ENCODE measurements around the gene GTF3C2.
"Not testable (repeated sequence)": the region's sequence is repeated elsewhere in the genome, so short reads cannot be mapped to it uniquely, and the experiment has no call there.

Gene GTF3C2

DNA sequence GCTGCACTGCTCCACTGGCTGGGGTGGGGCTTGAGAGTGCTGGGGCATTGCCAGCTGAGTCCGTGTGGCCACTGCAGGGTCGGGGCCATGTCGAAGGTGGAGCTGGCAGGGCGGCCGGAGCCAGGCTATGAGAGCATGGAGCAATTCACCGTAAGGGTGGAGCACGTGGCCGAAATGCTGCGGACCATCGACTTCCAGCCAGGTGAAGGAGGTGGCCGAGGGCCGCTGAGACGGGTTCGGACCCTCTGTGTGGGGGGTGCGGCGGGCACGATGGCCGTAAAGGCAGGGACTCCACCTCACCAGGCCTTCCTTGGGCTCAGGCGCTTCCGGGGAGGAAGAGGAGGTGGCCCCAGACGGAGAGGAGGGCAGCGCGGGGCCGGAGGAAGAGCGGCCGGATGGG is 50.4 kb downstream of the GTF3C2 start:
- no peak for DNase-seq
- no peak for TF ChIP-seq POLR2A (IDR thresholded peaks at IDR 0.05; ENCODE audit: low read length)
- TF ChIP-seq GATA1 (IDR thresholded peaks at IDR 0.05; ENCODE audit: low read depth, low read length), result no peak

- TF ChIP-seq POLR2A (IDR thresholded peaks at IDR 0.05; ENCODE audit: low read length) (no peak), GATA1 (IDR thresholded peaks at IDR 0.05; ENCODE audit: low read depth, low read length) (no peak)
- DNase-seq, result no peak
Observed at GRCh38 chr2:27305516-27305915, 51.0 kb downstream of the GTF3C2 start.

DNA sequence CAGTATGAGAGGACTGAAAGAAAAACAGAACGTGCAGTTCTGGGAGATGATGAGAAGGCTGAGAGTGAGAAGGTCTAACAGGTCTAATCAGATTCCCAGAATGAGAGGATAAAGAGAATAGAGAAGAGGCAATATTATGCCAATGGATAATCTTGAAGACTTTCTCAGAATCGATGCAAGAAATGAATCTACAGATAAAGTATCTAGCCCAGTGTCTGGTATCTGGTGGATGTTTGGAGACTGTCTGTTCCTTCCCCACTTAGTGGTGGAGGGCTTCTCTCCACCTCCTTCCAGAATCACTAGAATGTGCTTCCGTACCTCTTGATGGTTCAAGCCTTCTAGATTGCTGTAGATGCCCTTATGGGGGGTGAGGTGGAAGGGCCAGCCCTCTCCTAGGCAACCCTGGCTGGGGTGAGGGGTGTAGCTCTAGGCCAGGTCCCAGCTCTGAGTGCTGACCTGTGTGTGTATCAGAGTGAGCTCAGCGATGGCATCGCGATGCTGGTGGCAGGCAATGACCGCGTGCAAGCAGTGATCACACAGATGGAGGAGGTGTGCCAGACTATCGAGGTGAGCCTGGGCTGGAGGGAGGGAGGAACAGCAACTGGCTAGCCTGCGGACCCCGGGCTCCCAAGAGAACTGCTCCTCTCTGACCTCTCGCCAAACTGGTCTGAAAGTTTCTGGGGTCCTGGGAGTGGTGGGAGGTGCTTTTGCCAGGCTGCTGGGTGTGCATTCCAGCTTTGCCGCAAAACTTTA is 51.9 kb downstream of the GTF3C2 start:
- TF ChIP-seq GATA1 (IDR thresholded peaks at IDR 0.05; ENCODE audit: low read depth, low read length), result no peak
- TF ChIP-seq POLR2A (IDR thresholded peaks at IDR 0.05; ENCODE audit: low read length), result no peak
- DNase-seq, result no peak

DNA sequence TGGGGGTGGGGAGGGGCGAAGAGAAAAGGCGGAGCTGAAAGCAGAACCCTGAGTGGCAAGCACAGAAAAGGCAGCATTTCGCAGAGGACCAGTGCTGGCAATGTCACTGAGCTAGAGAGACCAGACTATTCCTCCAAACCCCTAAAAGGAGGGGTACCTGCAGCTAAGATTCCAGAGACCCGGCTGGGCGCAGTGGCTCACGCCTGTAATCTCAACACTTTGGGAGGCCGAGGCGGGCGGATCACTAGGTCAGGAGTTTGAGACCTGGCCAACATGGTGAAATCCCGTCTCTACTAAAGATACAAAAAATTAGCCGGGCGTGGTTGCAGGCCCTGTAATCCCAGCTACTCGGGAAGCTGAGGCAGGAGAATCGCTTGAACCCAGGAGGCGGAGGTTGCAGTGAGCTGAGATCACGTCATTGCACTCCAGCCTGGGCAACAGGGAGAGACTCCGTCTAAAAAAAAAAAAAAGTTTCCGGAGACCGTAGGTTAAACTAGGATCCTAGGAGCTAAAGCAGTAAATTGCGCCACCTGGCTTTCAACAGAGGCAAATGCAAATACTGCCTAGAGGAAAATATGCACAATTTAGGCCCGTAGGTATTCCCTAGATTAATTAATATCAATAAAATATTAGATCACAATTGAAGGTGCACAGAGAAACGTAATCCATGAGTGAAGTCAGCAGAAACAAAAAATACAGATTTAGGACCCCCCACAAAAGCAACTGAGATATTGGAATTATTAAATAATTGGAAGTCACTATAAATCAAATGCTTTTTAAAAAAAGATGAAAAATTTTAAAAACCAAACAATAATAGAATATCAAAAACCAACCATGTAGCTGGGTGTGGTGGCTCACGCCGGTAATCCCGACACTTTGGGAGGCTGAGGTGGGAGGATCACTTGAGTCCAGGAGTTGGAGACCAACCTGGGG is 53.2 kb downstream of the GTF3C2 start:
- peak; percentile 65 to 76 for DNase-seq
- TF ChIP-seq POLR2A (IDR thresholded peaks at IDR 0.05; ENCODE audit: low read length) (no peak), GATA1 (IDR thresholded peaks at IDR 0.05; ENCODE audit: low read depth, low read length) (no peak)

DNA sequence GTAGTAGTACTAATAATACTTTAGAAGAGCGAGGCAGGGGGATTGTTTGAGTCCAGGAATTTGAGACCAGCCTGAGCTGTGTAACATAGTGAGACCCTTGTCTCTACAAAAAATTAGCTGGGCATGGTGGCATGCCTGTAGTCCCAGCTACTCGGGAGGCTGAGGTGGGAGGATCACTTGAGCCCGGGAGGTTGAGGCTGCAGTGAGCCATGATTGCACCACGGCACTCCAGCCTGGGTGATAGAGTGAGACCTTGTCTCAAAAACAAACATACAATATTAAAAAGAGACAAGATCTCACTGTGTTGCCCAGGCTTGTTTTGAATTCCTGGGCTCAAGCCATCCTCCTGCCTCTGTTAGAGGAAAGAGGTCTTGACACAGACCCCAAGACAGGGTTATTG is 56.0 kb downstream of the GTF3C2 start:
- not testable (repeated sequence) for DNase-seq

GRCh38 chr2:27298391-27299080 is 58.0 kb downstream of the GTF3C2 start:
- no peak for TF ChIP-seq GATA1 (IDR thresholded peaks at IDR 0.05; ENCODE audit: low read depth, low read length)
- TF ChIP-seq POLR2A (IDR thresholded peaks at IDR 0.05; ENCODE audit: low read length), result no peak
- no peak for DNase-seq

DNA sequence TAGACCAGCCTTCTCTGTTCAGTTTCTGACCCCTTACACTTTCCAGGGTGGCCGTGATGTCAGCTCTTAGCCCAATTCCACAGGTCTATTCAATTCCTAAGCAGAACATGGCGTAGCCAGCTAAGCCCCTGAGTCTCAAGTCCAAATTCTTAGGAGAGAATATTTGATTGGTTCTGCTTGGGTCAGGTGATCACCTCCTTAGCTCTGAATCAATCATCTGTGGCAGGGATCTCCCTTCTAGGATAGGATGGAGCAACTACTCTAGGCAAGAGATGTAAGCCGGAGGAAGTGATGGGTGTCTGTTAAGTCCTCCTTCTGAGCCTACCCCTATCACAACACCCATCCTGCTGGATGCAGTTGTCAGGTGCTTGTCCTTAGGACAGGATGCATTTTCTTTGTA is 59.4 kb downstream of the GTF3C2 start:
- TF ChIP-seq GATA1 (IDR thresholded peaks at IDR 0.05; ENCODE audit: low read depth, low read length) (no peak), POLR2A (IDR thresholded peaks at IDR 0.05; ENCODE audit: low read length) (no peak)
- DNase-seq, result no peak

GRCh38 chr2:27296481-27296880 is 60.1 kb downstream of the GTF3C2 start:
- no peak for DNase-seq
- no peak for TF ChIP-seq GATA1 (IDR thresholded peaks at IDR 0.05; ENCODE audit: low read depth, low read length)
- no peak for TF ChIP-seq POLR2A (IDR thresholded peaks at IDR 0.05; ENCODE audit: low read length)

- TF ChIP-seq GATA1 (IDR thresholded peaks at IDR 0.05; ENCODE audit: low read depth, low read length), result no peak
- no peak for TF ChIP-seq POLR2A (IDR thresholded peaks at IDR 0.05; ENCODE audit: low read length)
- DNase-seq, result no peak
Observed at GRCh38 chr2:27294928-27295327, 61.6 kb downstream of the GTF3C2 start.

DNA sequence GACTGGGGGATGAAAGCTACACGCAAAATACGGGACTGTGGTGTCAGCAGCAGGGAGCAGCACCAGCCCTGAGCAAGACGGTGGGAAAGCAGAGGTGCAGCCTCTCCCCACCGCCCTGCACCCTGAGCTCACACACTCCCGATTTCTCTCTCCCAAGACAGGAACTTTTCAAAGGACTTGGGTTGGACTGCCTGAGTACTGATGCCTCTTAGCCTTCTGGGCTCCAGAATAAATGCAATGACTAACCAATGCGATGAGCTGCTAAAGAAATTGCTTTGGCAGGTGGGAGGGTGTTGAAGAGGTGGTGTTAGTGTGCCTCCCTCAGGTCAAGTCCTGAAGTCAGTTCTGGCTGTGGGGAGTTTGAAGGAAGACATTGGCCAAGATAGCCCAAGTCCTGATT is 64.7 kb downstream of the GTF3C2 start:
- TF ChIP-seq POLR2A (IDR thresholded peaks at IDR 0.05; ENCODE audit: low read length), result no peak
- peak; percentile 11 to 25 for DNase-seq

DNA sequence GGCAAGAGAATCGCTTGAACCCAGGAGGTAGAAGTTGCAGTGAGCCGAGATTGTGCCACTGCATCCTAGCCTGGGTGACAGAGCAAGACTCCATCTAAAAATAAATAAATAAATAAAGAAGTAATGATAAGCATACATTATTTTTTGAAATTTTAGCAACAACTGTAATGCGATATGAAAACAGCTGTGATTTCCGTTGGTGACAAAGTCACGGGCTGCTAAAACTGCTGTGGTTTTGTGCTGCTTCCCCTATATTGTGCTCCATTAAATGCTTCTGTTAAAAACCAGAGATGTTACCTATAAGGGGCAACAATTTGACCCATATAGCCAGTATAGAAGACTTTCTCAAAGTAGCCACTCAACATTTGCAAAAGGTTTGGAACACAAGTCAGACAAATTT is 66.0 kb downstream of the GTF3C2 start:
- no peak for DNase-seq
- TF ChIP-seq GATA1 (IDR thresholded peaks at IDR 0.05; ENCODE audit: low read depth, low read length) (no peak), POLR2A (IDR thresholded peaks at IDR 0.05; ENCODE audit: low read length) (no peak)

DNA sequence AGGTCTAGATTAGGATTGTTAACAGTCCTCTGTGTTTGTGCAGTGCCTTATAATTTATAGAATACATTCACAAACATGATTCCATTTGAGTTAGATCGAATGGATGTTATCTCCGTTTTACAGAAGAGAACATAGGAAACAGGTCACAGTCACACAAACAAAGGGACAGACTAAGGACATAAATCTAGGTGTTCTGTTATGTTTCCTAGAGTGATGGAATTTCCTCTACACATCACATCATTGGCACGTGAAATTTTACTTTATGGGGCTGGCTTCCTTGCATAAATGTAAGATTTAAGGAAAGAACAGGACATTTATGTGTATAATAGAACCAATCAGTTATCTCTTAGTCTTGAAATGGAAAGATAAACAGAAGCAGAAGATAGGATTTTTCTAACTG is 68.0 kb downstream of the GTF3C2 start:
- DNase-seq, result no peak
- TF ChIP-seq POLR2A (IDR thresholded peaks at IDR 0.05; ENCODE audit: low read length) (no peak), GATA1 (IDR thresholded peaks at IDR 0.05; ENCODE audit: low read depth, low read length) (no peak)

DNA sequence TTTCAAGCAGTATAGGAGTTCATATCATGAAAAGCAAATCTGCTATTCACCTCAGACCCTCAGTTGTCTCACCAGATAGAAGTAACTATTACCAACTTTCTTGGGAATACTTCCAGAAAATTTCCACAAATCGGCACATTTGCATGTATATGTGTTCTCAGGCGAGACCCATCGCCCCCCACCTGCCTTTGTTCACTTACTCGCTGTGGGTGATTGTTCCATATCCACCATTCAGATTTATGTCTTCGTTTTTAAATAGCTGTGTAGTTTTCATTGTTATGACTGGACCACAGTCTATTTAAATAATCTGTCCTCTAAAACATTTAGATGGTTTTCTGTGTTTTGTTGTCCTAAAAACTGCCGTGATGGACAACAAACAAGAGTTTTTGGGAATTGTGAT is 71.1 kb downstream of the GTF3C2 start:
- no peak for DNase-seq
- no peak for TF ChIP-seq GATA1 (IDR thresholded peaks at IDR 0.05; ENCODE audit: low read depth, low read length)
- no peak for TF ChIP-seq POLR2A (IDR thresholded peaks at IDR 0.05; ENCODE audit: low read length)

GRCh38 chr2:27284996-27285395 is 71.6 kb downstream of the GTF3C2 start:
- no peak for DNase-seq
- TF ChIP-seq POLR2A (IDR thresholded peaks at IDR 0.05; ENCODE audit: low read length), result no peak
- TF ChIP-seq GATA1 (IDR thresholded peaks at IDR 0.05; ENCODE audit: low read depth, low read length), result no peak
